Transverse colon (tissue), 4 donors: ENCODE results near the gene PIEZO1.

Experiments
- EP300 ChIP-seq: sonication (generic); formaldehyde crosslinking; IDR thresholded peaks from one replicate; pipeline ENCODE4 v1.6.1; 2017; ENCODE audit warnings: antibody characterized with exemption, low read depth
- POLR2A ChIP-seq: fragments of 450-650 bp; IDR thresholded peaks from one replicate; pipeline ENCODE4 v1.6.1; 2016; ENCODE audit warnings: antibody characterized with exemption, mild to moderate bottlenecking, moderate library complexity
- POLR2AphosphoS5 ChIP-seq, 3 donors: sonication (generic); formaldehyde crosslinking; IDR thresholded peaks; one replicate each; pipeline ENCODE4 v1.6.1; 2016; ENCODE audit warnings: antibody characterized with exemption in 3 of 3
- TF ChIP-seq, protein P1 (sequence below), 5 experiments: fragments of 200-600 bp in 3 of 5; fragments of 450-650 bp in 2 of 5; sonication (generic) in 3 of 5; IDR thresholded peaks; 1 replicate in 2 of 5; 2 replicates in 3 of 5; pipeline ENCODE4 v1.5.1; 2016 to 2017; ENCODE audit warnings: antibody characterized with exemption in 5 of 5, inconsistent platforms in 3 of 5, mild to moderate bottlenecking in 2 of 5, moderate library complexity in 1 of 5

GRCh38 chr16:88771294-88771772, 13.7 kb downstream of the PIEZO1 start:
- TF ChIP-seq, protein P1, sequence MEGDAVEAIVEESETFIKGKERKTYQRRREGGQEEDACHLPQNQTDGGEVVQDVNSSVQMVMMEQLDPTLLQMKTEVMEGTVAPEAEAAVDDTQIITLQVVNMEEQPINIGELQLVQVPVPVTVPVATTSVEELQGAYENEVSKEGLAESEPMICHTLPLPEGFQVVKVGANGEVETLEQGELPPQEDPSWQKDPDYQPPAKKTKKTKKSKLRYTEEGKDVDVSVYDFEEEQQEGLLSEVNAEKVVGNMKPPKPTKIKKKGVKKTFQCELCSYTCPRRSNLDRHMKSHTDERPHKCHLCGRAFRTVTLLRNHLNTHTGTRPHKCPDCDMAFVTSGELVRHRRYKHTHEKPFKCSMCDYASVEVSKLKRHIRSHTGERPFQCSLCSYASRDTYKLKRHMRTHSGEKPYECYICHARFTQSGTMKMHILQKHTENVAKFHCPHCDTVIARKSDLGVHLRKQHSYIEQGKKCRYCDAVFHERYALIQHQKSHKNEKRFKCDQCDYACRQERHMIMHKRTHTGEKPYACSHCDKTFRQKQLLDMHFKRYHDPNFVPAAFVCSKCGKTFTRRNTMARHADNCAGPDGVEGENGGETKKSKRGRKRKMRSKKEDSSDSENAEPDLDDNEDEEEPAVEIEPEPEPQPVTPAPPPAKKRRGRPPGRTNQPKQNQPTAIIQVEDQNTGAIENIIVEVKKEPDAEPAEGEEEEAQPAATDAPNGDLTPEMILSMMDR (IDR thresholded peaks at IDR 0.05) = no peak
- no peak for TF ChIP-seq POLR2AphosphoS5 (IDR thresholded peaks at IDR 0.05)
- no peak for TF ChIP-seq POLR2A
- no peak for TF ChIP-seq EP300
